NB4 (cell line): Measurements from ENCODE around the gene GNA15.

ENCODE experiments used
- DNase-seq: peaks from one replicate; pipeline ENCODE4 v3.0.0; 2010; ENCODE audit warnings: low read depth
- H3K4me3 ChIP-seq: one replicate; pipeline ENCODE4 v1.5.1; 2011; ENCODE audit warnings: mild to moderate bottlenecking, low read depth, low read length, moderate library complexity
- CTCF ChIP-seq: IDR thresholded peaks from one replicate; pipeline ENCODE4 v1.5.1; 2012; ENCODE audit warnings: low read depth, low read length
- MYC ChIP-seq: IDR thresholded peaks from 2 replicates; pipeline ENCODE4 v1.6.1; 2011; ENCODE audit warnings: low read depth, low read length
- POLR2A ChIP-seq: IDR thresholded peaks from 2 replicates; pipeline ENCODE4 v1.6.1; 2011; ENCODE audit warnings: mild to moderate bottlenecking; ENCODE audit not compliant: insufficient read length; ENCODE audit errors: extremely low read depth
- TF ChIP-seq, protein P1 (sequence below): IDR thresholded peaks from 2 replicates; pipeline ENCODE4 v1.6.1; 2011; ENCODE audit warnings: low read depth, low read length

The GNA15 gene

DNA sequence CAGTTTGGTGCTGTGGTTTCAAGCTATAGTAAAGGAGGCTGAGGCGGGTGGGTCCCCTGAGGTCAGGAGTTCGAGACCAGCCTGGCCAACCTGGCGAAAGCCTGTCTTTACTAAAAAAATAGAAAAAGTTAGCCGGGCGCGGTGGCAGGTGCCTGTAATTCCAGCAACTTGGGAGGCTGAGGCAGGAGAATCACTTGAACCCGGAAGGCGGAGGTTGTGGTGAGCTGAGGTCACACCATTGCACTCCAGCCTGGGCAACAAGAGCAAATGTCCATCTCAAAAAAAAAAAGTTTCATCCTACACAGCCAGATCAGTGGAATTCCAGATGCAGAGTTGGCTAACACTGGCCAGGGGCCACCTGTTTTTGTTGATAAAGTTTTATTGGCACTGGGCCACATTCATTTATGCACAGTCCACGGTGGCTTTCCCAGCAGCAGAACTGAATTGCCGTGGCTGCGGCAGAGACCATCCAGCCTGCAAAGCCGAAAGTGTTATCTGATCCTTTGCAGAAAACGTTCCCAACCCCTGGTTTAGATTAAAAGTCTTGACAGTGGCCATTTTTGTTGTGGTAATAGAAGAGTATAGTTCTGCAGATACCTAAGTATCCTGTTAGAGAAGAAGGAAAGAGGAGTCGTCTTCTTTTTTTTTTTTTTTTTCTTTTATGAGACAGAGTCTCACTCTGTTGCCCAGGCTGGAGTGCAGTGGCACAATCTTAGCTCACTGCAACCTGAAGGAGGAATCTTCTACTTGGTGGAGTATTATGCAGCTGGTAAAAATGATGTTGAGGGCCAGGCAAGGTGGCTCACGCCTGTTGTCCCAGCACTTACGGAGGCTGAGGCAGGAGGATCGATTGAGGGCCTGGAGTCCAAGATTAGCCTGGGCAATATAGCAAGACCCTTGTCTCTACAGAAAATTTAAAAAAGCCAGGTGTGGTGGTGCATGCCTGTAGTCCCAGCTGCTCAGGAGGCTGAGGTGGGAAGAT lies 58.6 kb downstream of the GNA15 start:
- no peak for TF ChIP-seq CTCF
- no peak for TF ChIP-seq MYC
- TF ChIP-seq, protein P1, sequence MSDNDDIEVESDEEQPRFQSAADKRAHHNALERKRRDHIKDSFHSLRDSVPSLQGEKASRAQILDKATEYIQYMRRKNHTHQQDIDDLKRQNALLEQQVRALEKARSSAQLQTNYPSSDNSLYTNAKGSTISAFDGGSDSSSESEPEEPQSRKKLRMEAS = no peak
- no peak for TF ChIP-seq POLR2A
- DNase-seq = no peak
- no peak overlapping the region for H3K4me3 ChIP-seq

DNA sequence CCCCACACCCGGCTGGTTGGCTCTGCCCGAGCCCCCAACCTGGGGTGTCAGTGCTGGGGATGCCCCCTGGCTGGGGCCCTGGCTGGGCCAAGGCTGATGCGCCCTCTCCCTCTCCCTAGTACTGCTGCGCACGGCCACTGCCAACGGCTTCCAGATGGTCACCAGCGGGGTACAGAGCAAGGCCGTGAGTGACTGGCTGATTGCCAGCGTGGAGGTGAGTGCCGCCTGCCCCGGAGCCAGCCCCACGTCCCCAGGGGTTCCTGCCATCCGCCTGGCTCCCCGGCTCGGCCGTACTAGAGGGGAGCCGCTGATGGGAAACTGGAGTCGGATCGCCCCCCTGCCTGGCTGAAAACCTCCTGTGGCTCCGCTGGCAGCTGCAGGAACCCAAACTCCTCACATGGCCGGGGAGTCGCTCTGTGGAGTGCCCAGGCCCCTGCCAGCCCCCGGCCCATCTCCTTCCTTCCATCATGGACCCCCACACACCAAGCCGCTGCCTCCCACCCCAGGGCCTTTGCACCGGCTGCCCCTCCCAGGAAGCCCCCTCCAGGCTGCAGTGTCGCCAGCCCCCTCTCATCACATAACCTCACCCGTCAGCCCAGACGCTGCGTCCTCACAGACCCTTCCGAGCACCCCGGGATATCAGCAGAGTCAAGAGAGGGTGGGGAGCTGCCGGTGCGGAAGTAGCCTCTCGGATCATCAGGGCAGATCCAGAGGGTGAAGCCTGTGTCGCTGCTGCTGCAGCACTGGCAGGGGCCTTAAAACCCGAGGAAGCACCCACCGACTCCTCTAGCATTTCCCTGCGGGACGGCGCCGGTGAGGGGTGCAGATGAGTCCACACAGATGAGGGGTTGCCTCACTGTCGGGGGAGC lies 60.5 kb downstream of the GNA15 start:
- TF ChIP-seq, protein P1 = no peak
- TF ChIP-seq POLR2A (no peak), MYC (no peak), CTCF (no peak)
- no peak for DNase-seq
- H3K4me3 ChIP-seq = no peak overlapping the region

GRCh38 chr19:3196933-3197205 lies 61.0 kb downstream of the GNA15 start:
- DNase-seq = no peak
- TF ChIP-seq CTCF (no peak), MYC (no peak), POLR2A (no peak)
- TF ChIP-seq, protein P1 = no peak
- no peak overlapping the region for H3K4me3 ChIP-seq

DNA sequence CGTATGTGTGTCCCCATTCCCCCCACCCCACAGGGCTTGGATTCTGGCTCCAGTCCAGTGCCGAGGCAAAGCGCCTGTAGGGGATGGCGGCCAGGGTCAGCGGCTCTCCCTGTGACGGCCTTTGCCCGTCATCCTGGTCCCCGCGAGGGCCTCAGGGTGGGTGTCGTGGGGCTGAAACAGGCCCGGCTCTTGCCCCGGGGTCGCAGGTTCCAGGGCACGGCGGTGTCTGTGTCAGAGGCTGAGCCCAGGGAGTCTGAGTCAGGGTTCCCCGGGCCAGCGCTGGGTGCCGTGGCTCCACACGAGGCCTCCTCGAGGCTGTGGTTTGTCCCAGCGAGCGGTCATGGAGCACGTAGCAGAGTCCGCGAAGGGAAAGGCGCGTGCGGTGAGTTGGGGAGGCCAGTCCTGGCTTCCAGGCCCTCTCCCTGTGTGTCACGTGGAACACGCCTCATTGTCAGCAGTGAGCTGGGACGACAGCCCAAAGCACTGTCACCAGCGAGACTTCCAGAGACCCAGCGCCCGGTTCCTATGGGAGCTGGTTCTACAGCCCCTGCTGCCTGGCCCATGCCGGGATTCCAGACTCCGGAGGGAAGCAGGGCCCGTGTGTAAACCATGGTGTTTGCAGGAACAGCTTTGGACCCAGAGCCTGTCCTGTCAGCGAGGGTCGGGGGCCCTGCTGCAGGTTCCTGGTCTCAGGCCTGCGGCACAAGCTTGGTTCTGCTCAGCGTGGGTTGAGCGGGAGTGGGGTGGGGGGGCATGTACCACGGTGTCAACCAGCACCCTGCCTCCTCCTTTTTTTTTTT lies 63.3 kb downstream of the GNA15 start:
- DNase-seq = no peak
- TF ChIP-seq CTCF = no peak
- TF ChIP-seq MYC = no peak
- TF ChIP-seq, protein P1 = no peak
- no peak for TF ChIP-seq POLR2A
- H3K4me3 ChIP-seq = no peak overlapping the region

GRCh38 chr19:3201072-3201700 lies 65.4 kb downstream of the GNA15 start:
- TF ChIP-seq CTCF = no peak
- TF ChIP-seq POLR2A = no peak
- no peak for TF ChIP-seq MYC
- TF ChIP-seq, protein P1 = no peak
- DNase-seq = no peak
- no peak overlapping the region for H3K4me3 ChIP-seq
